Keratinocyte (primary cell): ENCODE measurements around the gene RBBP8.

Experiments used
- CTCF ChIP-seq, 3 experiments: IDR thresholded peaks in 1 of 3; conservative IDR thresholded peaks in 1 of 3; optimal IDR thresholded peaks in 1 of 3; 2 replicates in 2 of 3; 3 replicates in 1 of 3; pipeline versions ENCODE3 to v1.5.1; 2011; ENCODE audit warnings: low read length in 3 of 3, mild to moderate bottlenecking in 3 of 3, moderate library complexity in 2 of 3, control low read depth in 1 of 3, inconsistent platforms in 1 of 3; ENCODE audit not compliant: insufficient read depth in 2 of 3; ENCODE audit errors: extremely low read depth in 1 of 3
- EZH2 ChIP-seq: IDR thresholded peaks from one replicate; pipeline ENCODE4 v1.6.1; 2012; ENCODE audit warnings: inconsistent platforms, mild to moderate bottlenecking, low read length, moderate library complexity

- TF ChIP-seq EZH2 = no peak
- TF ChIP-seq CTCF (optimal IDR thresholded peaks at IDR 0.05 in 1 of 3, IDR thresholded peaks at IDR 0.05 in 1 of 3, conservative IDR thresholded peaks at IDR 0.05 in 1 of 3; ENCODE audit: extremely low read depth in 1 of 3, insufficient read depth in 2 of 3, low read length in 3 of 3) = no peak
Observed at GRCh38 chr18:23042133-23042532, 109.0 kb downstream of the RBBP8 start.
